Mesendoderm (in vitro differentiated cells): ENCODE results near the gene LRRC47.

Source experiments
- DNase-seq: peaks from one replicate; pipeline ENCODE4 v3.0.0; 2013
- H2AK5ac ChIP-seq: 2 replicates; pipeline ENCODE4 v1.6.1; 2013; ENCODE audit warnings: low read length, inconsistent platforms
- H2BK120ac ChIP-seq: 2 replicates; pipeline ENCODE4 v1.6.1; 2013; ENCODE audit warnings: low read depth, mild to moderate bottlenecking, low read length, moderate library complexity, mixed read lengths
- H2BK15ac ChIP-seq: replicated peaks from 2 replicates; pipeline ENCODE4 v1.6.1; 2013; ENCODE audit warnings: low read depth, mild to moderate bottlenecking, moderate library complexity
- H2BK5ac ChIP-seq: 2 replicates; pipeline ENCODE4 v1.6.1; 2013; ENCODE audit warnings: low read length, inconsistent platforms
- H3K18ac ChIP-seq: 2 replicates; pipeline ENCODE4 v1.6.1; 2013; ENCODE audit warnings: mild to moderate bottlenecking, low read length, mixed read lengths
- H3K23ac ChIP-seq: one replicate; pipeline ENCODE4 v1.6.1; 2013; ENCODE audit warnings: low read length
- H3K27ac ChIP-seq: 2 replicates; pipeline ENCODE4 v1.5.1; 2013; ENCODE audit warnings: low read depth, mild to moderate bottlenecking, inconsistent platforms, low read length, moderate library complexity
- H3K27me3 ChIP-seq: 2 replicates; pipeline ENCODE4 v1.6.1; 2013; ENCODE audit warnings: low read length, control low read depth, mild to moderate bottlenecking, inconsistent platforms; ENCODE audit not compliant: insufficient read depth, poor library complexity
- H3K36me3 ChIP-seq: 2 replicates; pipeline ENCODE4 v1.6.1; 2013; ENCODE audit warnings: low read length, inconsistent platforms; ENCODE audit not compliant: control insufficient read depth, insufficient read depth
- H3K4ac ChIP-seq: one replicate; pipeline ENCODE4 v1.6.1; 2013; ENCODE audit warnings: low read depth, mild to moderate bottlenecking, low read length, moderate library complexity
- H3K4me1 ChIP-seq: 2 replicates; pipeline ENCODE4 v1.6.1; 2013; ENCODE audit warnings: low read depth, low read length, inconsistent platforms; ENCODE audit not compliant: control insufficient read depth
- H3K4me2 ChIP-seq: 2 replicates; pipeline ENCODE4 v1.6.1; 2013; ENCODE audit warnings: low read length
- H3K4me3 ChIP-seq: 2 replicates; pipeline ENCODE4 v1.5.1; 2013; ENCODE audit warnings: mild to moderate bottlenecking, low read length
- H3K56ac ChIP-seq: one replicate; pipeline ENCODE4 v1.6.1; 2013; ENCODE audit warnings: low read length
- H3K79me1 ChIP-seq: 2 replicates; pipeline ENCODE4 v1.6.1; 2013; ENCODE audit warnings: low read length, inconsistent platforms
- H3K79me2 ChIP-seq: 2 replicates; pipeline ENCODE4 v1.6.1; 2013; ENCODE audit warnings: mild to moderate bottlenecking, low read length; ENCODE audit not compliant: control insufficient read depth, insufficient read depth
- H3K9ac ChIP-seq: 2 replicates; pipeline ENCODE4 v1.6.1; 2013; ENCODE audit warnings: low read length, inconsistent platforms
- H4K5ac ChIP-seq: one replicate; pipeline ENCODE4 v1.6.1; 2013; ENCODE audit warnings: low read length
- H4K8ac ChIP-seq: one replicate; pipeline ENCODE4 v1.6.1; 2013; ENCODE audit warnings: low read depth, mild to moderate bottlenecking, control low read depth, low read length, moderate library complexity
- WGBS: extraction: QIAGEN DNeasy Blood & Tissue Kit; methylation state at CpG from one replicate; pipeline ENCODE4 v1.1.7; 2013; ENCODE audit warnings: low lambda C conversion rate, missing lambda C conversion rate; ENCODE audit not compliant: insufficient coverage; ENCODE audit errors: extremely low coverage; 5-methylcytosine and 5-hydroxymethylcytosine counted together

LRRC47 gene

DNA sequence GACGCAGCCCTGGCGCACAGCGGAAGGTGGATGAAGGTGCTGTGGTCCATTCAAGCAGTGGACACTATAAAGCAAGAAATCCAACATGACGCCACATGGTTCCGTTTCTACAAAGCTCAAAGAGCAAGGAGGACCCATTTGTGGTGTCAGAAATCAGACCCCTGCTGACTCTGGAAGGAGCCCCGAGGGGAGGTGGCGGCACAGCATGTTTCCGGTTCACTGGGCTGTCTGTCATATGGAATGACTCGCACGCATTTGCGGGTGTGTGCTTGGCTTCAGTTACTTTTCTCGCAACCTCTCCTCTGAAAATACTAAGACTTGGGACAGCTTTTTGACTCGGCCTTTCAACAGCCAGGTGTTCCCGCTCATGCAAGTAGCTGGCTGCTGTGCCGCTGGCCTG lies 29.1 kb upstream of the LRRC47 start:
- Histone ChIP-seq H3K56ac (no peak overlapping the region), H4K8ac (no peak overlapping the region), H3K4me1 (no peaks in the 10 kb centered on the region), H3K18ac (no peak overlapping the region), H2AK5ac (no peak overlapping the region), H3K4ac (no peak overlapping the region), H3K79me2 (no peaks in the 10 kb centered on the region), H2BK5ac (no peak overlapping the region), H3K27ac (no peak overlapping the region), H3K23ac (no peak overlapping the region), H3K27me3 (no peaks in the 10 kb centered on the region), H2BK120ac (no peak overlapping the region), H3K4me2 (no peak overlapping the region), H2BK15ac (no peak overlapping the region), H3K79me1 (no peaks in the 10 kb centered on the region), H3K4me3 (no peak overlapping the region), H3K36me3 (peaks cover 5% of the 10 kb centered on the region), H4K5ac (no peak overlapping the region), H3K9ac (no peak overlapping the region)
- no CpG with 5 or more reads among the region's 15 CpGs for WGBS
- no peak for DNase-seq

DNA sequence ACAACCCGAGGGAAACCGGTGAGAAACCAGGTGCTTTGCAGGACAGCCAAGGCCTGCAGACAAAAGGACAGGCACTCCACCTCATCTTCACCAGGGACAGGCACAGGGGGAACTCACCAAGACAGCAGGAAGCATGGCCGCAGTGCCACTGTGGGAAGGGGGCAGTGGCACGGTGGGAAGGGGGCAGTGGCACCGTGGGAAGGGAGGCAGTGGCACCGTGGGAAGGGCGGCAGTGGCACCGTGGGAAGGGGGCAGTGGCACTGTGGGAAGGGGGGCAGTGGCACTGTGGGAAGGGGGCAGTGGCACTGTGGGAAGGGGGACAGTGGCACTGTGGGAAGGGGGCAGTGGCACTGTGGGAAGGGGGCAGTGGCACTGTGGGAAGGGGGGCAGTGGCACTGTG lies 28.4 kb upstream of the LRRC47 start:
- H3K4ac ChIP-seq = no peak overlapping the region
- H4K8ac ChIP-seq = no peak overlapping the region
- H3K79me1 ChIP-seq = no peaks in the 10 kb centered on the region
- H3K36me3 ChIP-seq = peaks cover 4% of the 10 kb centered on the region
- no peak overlapping the region for H3K4me2 ChIP-seq
- no peaks in the 10 kb centered on the region for H3K27me3 ChIP-seq
- H3K56ac ChIP-seq = no peak overlapping the region
- no peak overlapping the region for H2AK5ac ChIP-seq
- H2BK120ac ChIP-seq = no peak overlapping the region
- no peak overlapping the region for H3K18ac ChIP-seq
- H3K9ac ChIP-seq = no peak overlapping the region
- no peak overlapping the region for H3K4me3 ChIP-seq
- WGBS = no CpG with 5 or more reads among the region's 8 CpGs
- H3K23ac ChIP-seq = no peak overlapping the region
- no peak overlapping the region for H4K5ac ChIP-seq
- H3K4me1 ChIP-seq = no peaks in the 10 kb centered on the region
- no peak overlapping the region for H2BK15ac ChIP-seq
- H2BK5ac ChIP-seq = no peak overlapping the region
- no peak for DNase-seq
- no peaks in the 10 kb centered on the region for H3K79me2 ChIP-seq
- no peak overlapping the region for H3K27ac ChIP-seq

DNA sequence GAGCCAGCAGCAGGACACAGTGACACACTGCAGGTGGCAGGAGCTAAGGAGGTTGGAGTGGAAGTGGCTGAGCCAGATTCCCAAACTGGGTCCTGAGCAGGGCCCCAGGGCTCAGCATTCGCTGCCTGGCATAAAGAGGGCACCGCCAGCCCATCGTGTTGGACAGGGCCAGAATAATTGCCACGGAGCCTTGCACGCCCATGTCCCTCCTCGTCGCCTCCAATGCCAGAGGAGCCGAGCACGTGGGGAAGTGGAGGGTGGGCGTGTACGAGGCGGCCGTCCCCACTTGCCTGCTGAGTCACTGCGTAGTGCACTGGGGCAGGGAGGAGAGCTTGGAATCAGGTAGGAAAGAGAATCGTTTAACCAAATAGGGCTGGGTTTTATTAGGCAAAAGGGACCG lies 26.1 kb upstream of the LRRC47 start:
- H3K23ac ChIP-seq = no peak overlapping the region
- H3K56ac ChIP-seq = no peak overlapping the region
- H3K4me3 ChIP-seq = no peak overlapping the region
- H2BK15ac ChIP-seq = no peak overlapping the region
- no peak overlapping the region for H2BK5ac ChIP-seq
- WGBS = no CpG with 5 or more reads among the region's 16 CpGs
- no peak overlapping the region for H4K8ac ChIP-seq
- no peaks in the 10 kb centered on the region for H3K79me2 ChIP-seq
- no peaks in the 10 kb centered on the region for H3K4me1 ChIP-seq
- DNase-seq = no peak
- H4K5ac ChIP-seq = no peak overlapping the region
- no peak overlapping the region for H3K27ac ChIP-seq
- peaks cover 3% of the 10 kb centered on the region for H3K36me3 ChIP-seq
- H3K9ac ChIP-seq = no peak overlapping the region
- no peak overlapping the region for H3K4me2 ChIP-seq
- H2AK5ac ChIP-seq = no peak overlapping the region
- H2BK120ac ChIP-seq = no peak overlapping the region
- no peak overlapping the region for H3K4ac ChIP-seq
- no peak overlapping the region for H3K18ac ChIP-seq
- no peaks in the 10 kb centered on the region for H3K79me1 ChIP-seq
- H3K27me3 ChIP-seq = no peaks in the 10 kb centered on the region

DNA sequence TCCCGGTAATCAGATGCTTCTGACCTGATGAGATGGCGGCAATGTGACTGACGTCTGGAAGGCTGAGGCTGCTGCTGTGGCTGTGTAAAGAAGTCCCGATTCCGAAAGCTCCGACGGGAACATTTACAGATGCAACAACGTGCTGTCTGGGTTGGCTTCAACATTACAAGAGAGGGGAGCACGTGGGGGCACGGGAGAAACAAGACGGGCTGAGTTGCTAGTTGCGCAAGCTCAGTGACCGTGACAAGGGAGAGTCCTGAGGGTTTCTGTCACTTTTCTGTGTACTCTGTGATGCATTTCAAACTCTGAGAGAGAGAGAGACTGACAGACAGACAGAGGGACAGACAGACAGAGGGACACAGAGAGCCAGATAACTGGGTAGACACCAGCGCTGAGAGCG lies 25.6 kb upstream of the LRRC47 start:
- peaks cover 3% of the 10 kb centered on the region for H3K36me3 ChIP-seq
- no peak overlapping the region for H3K4me3 ChIP-seq
- no peak overlapping the region for H3K23ac ChIP-seq
- no peak overlapping the region for H3K18ac ChIP-seq
- no peak overlapping the region for H4K8ac ChIP-seq
- no peak overlapping the region for H2BK15ac ChIP-seq
- H3K27me3 ChIP-seq = no peaks in the 10 kb centered on the region
- no CpG with 5 or more reads among the region's 15 CpGs for WGBS
- no peak for DNase-seq
- no peak overlapping the region for H3K4ac ChIP-seq
- no peaks in the 10 kb centered on the region for H3K4me1 ChIP-seq
- H2BK5ac ChIP-seq = no peak overlapping the region
- H4K5ac ChIP-seq = no peak overlapping the region
- no peak overlapping the region for H3K4me2 ChIP-seq
- H3K56ac ChIP-seq = no peak overlapping the region
- no peak overlapping the region for H3K9ac ChIP-seq
- no peak overlapping the region for H2AK5ac ChIP-seq
- H3K79me2 ChIP-seq = no peaks in the 10 kb centered on the region
- no peaks in the 10 kb centered on the region for H3K79me1 ChIP-seq
- no peak overlapping the region for H3K27ac ChIP-seq
- no peak overlapping the region for H2BK120ac ChIP-seq

DNA sequence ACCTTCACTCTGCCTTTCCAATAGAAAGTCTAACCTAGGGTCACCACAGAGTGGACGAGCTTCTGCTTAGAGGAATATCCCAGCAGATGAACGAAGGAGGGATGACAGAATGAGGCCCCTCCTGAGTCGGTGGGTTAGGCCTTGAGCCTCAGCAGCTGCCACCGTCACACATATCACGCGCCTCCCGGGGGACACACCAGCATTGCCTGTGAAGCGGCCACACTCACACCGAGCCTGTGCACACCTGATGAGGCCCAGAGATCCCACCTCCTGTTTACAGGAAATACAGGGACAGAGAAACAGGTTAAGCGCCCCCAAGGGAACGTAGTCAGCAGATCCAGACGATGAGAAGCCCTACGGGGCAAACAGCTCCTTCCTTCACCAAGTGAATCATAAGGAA lies 25.1 kb upstream of the LRRC47 start:
- Histone ChIP-seq H2BK15ac (no peak overlapping the region), H2BK5ac (no peak overlapping the region), H3K23ac (no peak overlapping the region), H2AK5ac (no peak overlapping the region), H3K79me2 (no peaks in the 10 kb centered on the region), H3K56ac (no peak overlapping the region), H3K36me3 (peaks cover 3% of the 10 kb centered on the region), H3K4me3 (no peak overlapping the region), H3K4me2 (no peak overlapping the region), H4K5ac (no peak overlapping the region), H3K79me1 (no peaks in the 10 kb centered on the region), H3K18ac (no peak overlapping the region), H3K9ac (no peak overlapping the region), H3K27ac (no peak overlapping the region), H3K4me1 (no peaks in the 10 kb centered on the region), H3K27me3 (no peaks in the 10 kb centered on the region), H4K8ac (no peak overlapping the region), H3K4ac (no peak overlapping the region), H2BK120ac (no peak overlapping the region)
- WGBS = no CpG with 5 or more reads among the region's 13 CpGs
- DNase-seq = no peak

DNA sequence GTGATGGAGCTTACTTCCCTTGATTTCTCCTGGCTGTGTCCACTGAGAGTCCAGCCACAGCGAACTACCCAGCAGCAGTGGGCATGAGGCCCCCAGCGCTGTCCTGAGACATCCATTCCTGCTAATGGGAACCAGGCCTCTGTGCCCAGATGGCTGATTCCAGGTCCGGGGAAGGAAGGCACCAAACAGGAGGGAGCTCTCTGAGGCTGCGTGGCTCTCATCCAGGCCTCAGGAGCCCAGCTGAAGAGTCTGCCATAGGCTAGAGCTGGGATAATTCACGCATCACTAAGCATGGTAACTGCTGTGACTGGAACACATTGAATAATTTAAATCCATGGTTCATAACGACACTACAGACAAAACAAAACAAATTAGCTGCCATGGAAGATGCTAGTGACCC lies 24.7 kb upstream of the LRRC47 start:
- Histone ChIP-seq H3K4ac (no peak overlapping the region), H2BK120ac (no peak overlapping the region), H2AK5ac (no peak overlapping the region), H3K18ac (no peak overlapping the region), H3K4me3 (no peak overlapping the region), H3K9ac (no peak overlapping the region), H2BK5ac (no peak overlapping the region), H3K4me2 (no peak overlapping the region), H3K27me3 (no peaks in the 10 kb centered on the region), H3K56ac (no peak overlapping the region), H3K4me1 (no peaks in the 10 kb centered on the region), H4K8ac (no peak overlapping the region), H3K79me2 (no peaks in the 10 kb centered on the region), H4K5ac (no peak overlapping the region), H3K79me1 (no peaks in the 10 kb centered on the region), H3K23ac (no peak overlapping the region), H2BK15ac (no peak overlapping the region), H3K36me3 (peaks cover 3% of the 10 kb centered on the region), H3K27ac (no peak overlapping the region)
- no CpG with 5 or more reads among the region's 6 CpGs for WGBS
- no peak for DNase-seq
